Thyroid gland (tissue), 4 donors: ENCODE data around the gene TNFRSF1A.

ENCODE experiments used
- CTCF ChIP-seq, 6 experiments: fragments of 200-600 bp in 3 of 6; fragments of 450-650 bp in 3 of 6; sonication (generic) in 3 of 6; IDR thresholded peaks; one replicate each; pipeline ENCODE4 v1.5.1; 2016 to 2019; ENCODE audit warnings: antibody characterized with exemption in 6 of 6, mild to moderate bottlenecking in 2 of 6, inconsistent platforms in 1 of 6, moderate library complexity in 1 of 6
- POLR2A ChIP-seq, 2 donors: fragments of 450-650 bp; IDR thresholded peaks; one replicate each; pipeline ENCODE4 v1.6.1; 2017; ENCODE audit warnings: antibody characterized with exemption in 2 of 2, mild to moderate bottlenecking in 2 of 2, moderate library complexity in 1 of 2

- TF ChIP-seq CTCF (IDR thresholded peaks at IDR 0.05) (no peak), POLR2A (IDR thresholded peaks at IDR 0.05) (no peak)
Observed at GRCh38 chr12:6322969-6323339, 18.9 kb downstream of the TNFRSF1A start.
